Karpas-422 (cell line): ENCODE data around the gene MALRD1. TPM values are rescaled to one million over a fixed set of nuclear protein-coding genes. Genes with fewer than 3 reads are reported as not detected.

Source experiments
- DNase-seq: peaks from one replicate; pipeline ENCODE4 v3.0.0-alpha.2; 2015
- H2AFZ ChIP-seq: fragments of 200-600 bp; sonication (generic); 2 replicates; pipeline ENCODE4 v1.6.1; 2014; ENCODE audit warnings: antibody characterized with exemption, low read length, mixed read lengths
- H3K27ac ChIP-seq: fragments of 200-600 bp; sonication (generic); 2 replicates; pipeline ENCODE4 v1.5.1; 2014; ENCODE audit warnings: mild to moderate bottlenecking, low read length, moderate library complexity
- H3K27me3 ChIP-seq: fragments of 200-600 bp; sonication (generic); 2 replicates; pipeline ENCODE4 v1.6.1; 2014; ENCODE audit warnings: low read length, mixed read lengths
- H3K36me3 ChIP-seq: fragments of 200-600 bp; sonication (generic); 2 replicates; pipeline ENCODE4 v1.6.1; 2014; ENCODE audit warnings: low read length, mixed read lengths; ENCODE audit not compliant: insufficient read depth
- H3K4me1 ChIP-seq: fragments of 200-600 bp; sonication (generic); 2 replicates; pipeline ENCODE4 v1.6.1; 2014; ENCODE audit warnings: mild to moderate bottlenecking, low read length, mixed read lengths
- H3K4me2 ChIP-seq: fragments of 200-600 bp; sonication (generic); 2 replicates; pipeline ENCODE4 v1.6.1; 2014; ENCODE audit warnings: low read length, low read depth, mild to moderate bottlenecking; ENCODE audit not compliant: poor library complexity, severe bottlenecking
- H3K4me3 ChIP-seq: fragments of 200-600 bp; sonication (generic); 2 replicates; pipeline ENCODE4 v1.5.1; 2014; ENCODE audit warnings: mild to moderate bottlenecking, antibody characterized with exemption, low read length, mixed read lengths
- H3K79me2 ChIP-seq: fragments of 200-600 bp; sonication (generic); 2 replicates; pipeline ENCODE4 v1.6.1; 2014; ENCODE audit warnings: mild to moderate bottlenecking, low read length, mixed read lengths
- H3K9ac ChIP-seq: fragments of 200-600 bp; sonication (generic); 2 replicates; pipeline ENCODE4 v1.6.0; 2014; ENCODE audit warnings: low read length
- H3K9me2 ChIP-seq: fragments of 200-600 bp; sonication (generic), shearing (Covaris generic); replicated peaks from 2 replicates; pipeline ENCODE4 v1.6.0; 2014; ENCODE audit warnings: mild to moderate bottlenecking, low read length, moderate library complexity; ENCODE audit not compliant: insufficient read depth
- H3K9me3 ChIP-seq: fragments of 300-700, 200-600 bp; sonication (generic); 2 replicates; pipeline ENCODE4 v1.6.1; 2014; ENCODE audit warnings: low read length, mixed read lengths
- H4K20me1 ChIP-seq: fragments of 200-600 bp; sonication (generic); 2 replicates; pipeline ENCODE4 v1.6.1; 2014; ENCODE audit warnings: mild to moderate bottlenecking, antibody characterized with exemption, low read length, low read depth; ENCODE audit not compliant: insufficient read depth
- total RNA-seq: library from RNA; depleted of rRNA; stranded (reverse); fragments of >200 nt; shearing (Covaris generic); gene quantifications from 2 replicates; pipeline ENCODE4 v1.2.3, GENCODE V29; 2014; ENCODE audit warnings: low replicate concordance

The MALRD1 gene
- total RNA-seq, 1 experiment from 2014 or later, result not detected

DNA sequence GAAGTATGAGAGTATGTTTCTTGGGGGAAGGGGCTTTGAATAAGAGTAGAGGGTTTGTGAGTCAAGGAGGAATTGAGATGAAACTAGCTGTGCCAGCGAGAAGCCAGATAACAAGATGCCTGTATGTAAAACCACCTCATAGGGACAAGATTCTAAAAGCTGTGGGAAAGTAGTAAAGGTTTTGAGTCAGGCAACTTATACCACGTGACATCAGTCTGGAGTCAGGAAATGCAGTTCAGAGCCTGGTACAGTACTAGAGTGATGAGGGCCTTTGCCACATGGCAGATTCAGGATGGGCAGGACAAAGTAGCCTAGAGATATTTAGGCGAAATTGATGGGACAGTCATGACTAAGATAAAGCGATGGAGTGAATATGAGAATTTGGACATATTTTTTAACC, 627.5 kb downstream of the MALRD1 start:
- Histone ChIP-seq H3K9me3 (peaks cover 12% of the 10 kb centered on the region), H3K4me3 (no peak overlapping the region), H3K79me2 (no peaks in the 10 kb centered on the region), H3K9me2 (no peaks in the 10 kb centered on the region), H3K27me3 (no peaks in the 10 kb centered on the region), H3K4me1 (no peaks in the 10 kb centered on the region), H3K4me2 (no peak overlapping the region), H2AFZ (no peak overlapping the region), H3K36me3 (no peaks in the 10 kb centered on the region), H3K27ac (no peak overlapping the region), H4K20me1 (no peaks in the 10 kb centered on the region), H3K9ac (no peak overlapping the region)
- DNase-seq, result no peak

DNA sequence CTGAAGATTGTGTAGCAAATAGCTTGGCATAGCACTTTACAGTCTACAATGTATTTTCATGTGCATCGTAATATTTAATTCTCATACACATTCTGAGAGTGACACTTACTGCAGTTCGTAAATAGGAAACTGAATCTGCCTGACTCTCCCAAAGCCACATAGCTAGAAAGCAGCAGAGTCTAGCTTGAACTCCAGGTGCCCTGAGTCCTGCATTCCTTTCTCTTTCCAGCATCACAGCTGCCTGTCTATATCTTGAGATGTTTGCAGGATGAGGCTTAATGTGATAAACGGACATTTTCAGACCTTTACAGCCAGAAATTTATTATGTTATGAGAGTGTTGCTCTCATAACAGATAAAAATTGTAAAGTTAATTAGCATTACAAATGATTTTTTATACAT, 634.8 kb downstream of the MALRD1 start:
- no peak overlapping the region for H3K4me2 ChIP-seq
- no peak for DNase-seq
- no peak overlapping the region for H2AFZ ChIP-seq
- H3K9me3 ChIP-seq, result peaks cover 10% of the 10 kb centered on the region
- no peak overlapping the region for H3K4me3 ChIP-seq
- no peaks in the 10 kb centered on the region for H3K79me2 ChIP-seq
- H3K36me3 ChIP-seq, result no peaks in the 10 kb centered on the region
- H3K27ac ChIP-seq, result no peak overlapping the region
- no peak overlapping the region for H3K9ac ChIP-seq
- H3K4me1 ChIP-seq, result no peaks in the 10 kb centered on the region
- H3K27me3 ChIP-seq, result no peaks in the 10 kb centered on the region
- H3K9me2 ChIP-seq, result no peaks in the 10 kb centered on the region
- no peaks in the 10 kb centered on the region for H4K20me1 ChIP-seq

DNA sequence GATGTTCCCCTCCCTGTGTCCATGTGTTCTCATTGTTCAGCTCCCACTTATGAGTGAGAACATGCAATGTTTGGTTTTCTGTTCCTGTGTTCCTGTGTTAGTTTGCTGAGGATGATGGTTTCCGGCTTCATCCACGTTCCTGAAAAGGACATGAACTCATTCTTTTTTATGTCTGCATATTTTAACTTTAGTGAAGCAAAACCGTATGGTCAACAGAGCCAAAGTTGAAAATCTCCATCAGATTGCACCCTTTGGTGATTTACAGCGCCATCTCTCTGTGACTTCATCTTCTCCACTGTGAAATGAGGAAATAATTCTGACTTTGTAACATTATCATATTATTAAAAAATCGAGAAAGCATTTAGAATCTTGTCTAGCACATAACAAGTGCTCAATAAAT, 635.4 kb downstream of the MALRD1 start:
- no peak overlapping the region for H3K4me2 ChIP-seq
- no peak overlapping the region for H2AFZ ChIP-seq
- no peaks in the 10 kb centered on the region for H3K27me3 ChIP-seq
- no peak for DNase-seq
- no peaks in the 10 kb centered on the region for H3K79me2 ChIP-seq
- H4K20me1 ChIP-seq, result no peaks in the 10 kb centered on the region
- H3K9ac ChIP-seq, result no peak overlapping the region
- H3K9me2 ChIP-seq, result no peaks in the 10 kb centered on the region
- no peaks in the 10 kb centered on the region for H3K4me1 ChIP-seq
- H3K4me3 ChIP-seq, result no peak overlapping the region
- H3K9me3 ChIP-seq, result peaks cover 10% of the 10 kb centered on the region
- H3K36me3 ChIP-seq, result no peaks in the 10 kb centered on the region
- H3K27ac ChIP-seq, result no peak overlapping the region

DNA sequence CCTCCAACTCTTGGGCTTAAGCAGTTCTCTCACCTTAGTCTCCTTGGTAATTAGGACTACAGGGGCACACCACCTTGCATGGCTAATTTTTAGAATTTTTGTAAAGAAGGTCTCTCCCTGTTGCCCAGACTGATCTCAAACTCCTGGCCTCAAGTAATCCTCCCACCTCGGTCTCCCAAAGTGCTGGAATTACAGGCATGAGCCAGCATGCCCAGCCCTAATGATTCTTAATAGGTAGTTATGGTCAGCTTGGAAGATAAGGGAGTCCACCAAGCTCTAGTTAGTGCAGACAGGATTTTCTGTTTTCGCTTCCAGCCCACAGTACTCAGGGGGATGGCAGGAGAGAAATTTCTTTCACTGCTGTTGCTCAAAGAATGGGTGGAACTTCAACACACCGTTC, 639.7 kb downstream of the MALRD1 start:
- Histone ChIP-seq H3K9ac (no peak overlapping the region), H3K4me2 (no peak overlapping the region), H3K36me3 (no peaks in the 10 kb centered on the region), H3K27me3 (no peaks in the 10 kb centered on the region), H3K9me2 (no peaks in the 10 kb centered on the region), H3K4me3 (no peak overlapping the region), H2AFZ (no peak overlapping the region), H3K27ac (no peak overlapping the region), H3K9me3 (peaks cover 21% of the 10 kb centered on the region), H3K4me1 (no peaks in the 10 kb centered on the region), H3K79me2 (no peaks in the 10 kb centered on the region), H4K20me1 (no peaks in the 10 kb centered on the region)
- DNase-seq, result no peak

DNA sequence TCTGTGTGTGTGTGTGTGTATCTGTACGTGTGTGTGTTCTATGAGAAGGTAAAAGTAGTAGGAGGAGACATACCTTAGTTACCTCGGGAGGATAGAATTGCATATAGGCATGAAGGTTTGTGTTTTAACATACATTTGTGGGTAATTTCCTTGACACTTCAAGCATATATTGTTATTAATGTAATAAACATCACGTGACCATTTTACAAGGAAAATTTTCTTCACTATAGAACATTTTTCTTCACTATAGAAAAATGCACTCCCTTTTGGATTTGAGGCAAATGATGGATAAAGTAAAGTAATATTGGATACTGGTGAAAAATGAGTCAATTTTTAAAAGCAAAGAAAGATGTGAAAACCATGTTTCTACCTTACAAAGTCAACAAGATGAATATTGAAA, 640.6 kb downstream of the MALRD1 start:
- H3K36me3 ChIP-seq, result no peaks in the 10 kb centered on the region
- no peak overlapping the region for H3K4me2 ChIP-seq
- H2AFZ ChIP-seq, result no peak overlapping the region
- no peak overlapping the region for H3K4me3 ChIP-seq
- H3K9ac ChIP-seq, result no peak overlapping the region
- H4K20me1 ChIP-seq, result no peaks in the 10 kb centered on the region
- H3K9me2 ChIP-seq, result no peaks in the 10 kb centered on the region
- peaks cover 21% of the 10 kb centered on the region for H3K9me3 ChIP-seq
- H3K79me2 ChIP-seq, result no peaks in the 10 kb centered on the region
- no peak for DNase-seq
- H3K4me1 ChIP-seq, result no peaks in the 10 kb centered on the region
- H3K27ac ChIP-seq, result no peak overlapping the region
- H3K27me3 ChIP-seq, result no peaks in the 10 kb centered on the region

DNA sequence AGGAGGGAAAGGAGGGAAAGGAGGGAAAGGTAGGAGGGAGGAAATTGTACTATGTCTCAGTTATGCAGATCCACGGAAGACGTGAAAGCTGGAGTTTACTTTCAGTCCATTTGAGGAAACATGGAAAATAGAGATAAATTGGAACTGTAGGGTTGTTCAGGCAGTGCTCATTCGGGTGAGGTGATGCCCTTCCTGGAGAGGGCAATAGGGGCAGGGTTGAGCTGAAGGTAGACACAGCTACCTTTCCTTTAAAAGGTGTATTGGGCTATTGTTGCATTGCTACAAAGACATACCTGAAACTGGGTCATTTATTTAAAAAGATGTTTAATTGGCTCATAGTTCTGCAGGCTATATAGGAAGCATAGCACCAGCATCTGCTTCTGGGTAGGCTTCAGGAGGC, 650.7 kb downstream of the MALRD1 start:
- H3K4me2 ChIP-seq, result no peak overlapping the region
- H3K27ac ChIP-seq, result no peak overlapping the region
- H3K27me3 ChIP-seq, result no peaks in the 10 kb centered on the region
- no peaks in the 10 kb centered on the region for H3K36me3 ChIP-seq
- H4K20me1 ChIP-seq, result no peaks in the 10 kb centered on the region
- no peak overlapping the region for H3K4me3 ChIP-seq
- no peak for DNase-seq
- no peaks in the 10 kb centered on the region for H3K79me2 ChIP-seq
- peaks cover 4% of the 10 kb centered on the region for H3K9me3 ChIP-seq
- H3K9me2 ChIP-seq, result no peaks in the 10 kb centered on the region
- H2AFZ ChIP-seq, result no peak overlapping the region
- no peaks in the 10 kb centered on the region for H3K4me1 ChIP-seq
- no peak overlapping the region for H3K9ac ChIP-seq

DNA sequence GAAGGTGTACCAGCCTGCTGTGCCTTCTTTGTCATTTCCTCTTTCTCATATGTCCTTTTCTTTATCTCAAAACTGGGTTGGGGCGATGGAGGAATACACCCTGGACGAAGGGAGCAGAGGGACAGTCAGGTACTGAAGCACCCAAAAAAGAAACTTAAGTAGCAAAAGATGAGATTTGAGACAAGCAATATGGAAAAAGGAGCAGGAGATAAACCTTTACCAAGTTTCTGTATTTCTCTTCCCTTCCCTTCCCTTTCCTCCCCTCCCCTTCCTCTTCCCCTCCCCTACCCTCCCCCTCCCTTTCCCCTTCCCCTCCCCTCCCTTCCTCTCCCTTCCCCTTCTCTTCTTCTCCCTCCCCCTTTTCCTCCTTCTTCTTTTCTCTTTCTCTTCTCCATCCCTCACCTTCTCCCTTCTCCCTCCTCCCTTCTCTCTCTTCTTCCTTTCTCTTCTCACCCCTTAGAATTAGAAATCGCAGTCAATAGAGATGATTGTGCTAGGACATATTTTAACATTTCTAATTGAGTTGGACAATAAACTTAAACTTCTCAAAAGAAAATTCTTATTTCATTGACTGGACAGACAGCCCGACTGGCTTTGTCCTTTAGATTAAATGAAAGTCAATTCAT, 652.9 kb downstream of the MALRD1 start:
- Histone ChIP-seq H3K36me3 (no peaks in the 10 kb centered on the region), H3K27me3 (no peaks in the 10 kb centered on the region), H3K27ac (no peak overlapping the region)

DNA sequence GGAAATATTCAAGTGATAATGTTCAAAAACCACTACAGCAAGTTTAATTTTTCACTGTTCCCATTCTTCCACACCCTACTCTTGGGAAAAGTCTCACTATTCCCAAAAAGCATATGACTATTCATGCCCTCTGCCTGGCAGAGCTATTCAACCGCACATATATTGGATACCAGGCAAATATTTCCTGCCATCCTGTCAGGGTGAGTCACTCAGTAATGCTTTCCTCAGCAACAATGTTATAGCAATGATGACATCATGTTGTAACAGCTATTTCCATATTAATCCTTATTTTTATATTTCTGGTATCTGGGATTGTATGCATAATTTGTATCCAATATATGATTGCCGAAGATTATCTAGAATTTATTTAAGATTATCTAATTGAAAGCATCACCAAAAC, 653.6 kb downstream of the MALRD1 start:
- no peak overlapping the region for H3K27ac ChIP-seq
- no peak overlapping the region for H3K4me2 ChIP-seq
- H3K4me1 ChIP-seq, result no peaks in the 10 kb centered on the region
- H3K9ac ChIP-seq, result no peak overlapping the region
- H3K4me3 ChIP-seq, result no peak overlapping the region
- no peaks in the 10 kb centered on the region for H4K20me1 ChIP-seq
- DNase-seq, result no peak
- no peaks in the 10 kb centered on the region for H3K9me2 ChIP-seq
- H3K79me2 ChIP-seq, result no peaks in the 10 kb centered on the region
- H3K9me3 ChIP-seq, result peaks cover 3% of the 10 kb centered on the region
- no peaks in the 10 kb centered on the region for H3K36me3 ChIP-seq
- H3K27me3 ChIP-seq, result no peaks in the 10 kb centered on the region
- no peak overlapping the region for H2AFZ ChIP-seq

More for the DNA sequence above, 652.9 kb downstream of the MALRD1 start:
- no peak overlapping the region for H2AFZ ChIP-seq
- no peak overlapping the region for H3K4me3 ChIP-seq
- H3K9ac ChIP-seq, result no peak overlapping the region
- no peak for DNase-seq
- no peaks in the 10 kb centered on the region for H3K9me2 ChIP-seq
- H3K4me2 ChIP-seq, result no peak overlapping the region
- H3K79me2 ChIP-seq, result no peaks in the 10 kb centered on the region
- H3K9me3 ChIP-seq, result peaks cover 4% of the 10 kb centered on the region
- no peaks in the 10 kb centered on the region for H3K4me1 ChIP-seq
- no peaks in the 10 kb centered on the region for H4K20me1 ChIP-seq

DNA sequence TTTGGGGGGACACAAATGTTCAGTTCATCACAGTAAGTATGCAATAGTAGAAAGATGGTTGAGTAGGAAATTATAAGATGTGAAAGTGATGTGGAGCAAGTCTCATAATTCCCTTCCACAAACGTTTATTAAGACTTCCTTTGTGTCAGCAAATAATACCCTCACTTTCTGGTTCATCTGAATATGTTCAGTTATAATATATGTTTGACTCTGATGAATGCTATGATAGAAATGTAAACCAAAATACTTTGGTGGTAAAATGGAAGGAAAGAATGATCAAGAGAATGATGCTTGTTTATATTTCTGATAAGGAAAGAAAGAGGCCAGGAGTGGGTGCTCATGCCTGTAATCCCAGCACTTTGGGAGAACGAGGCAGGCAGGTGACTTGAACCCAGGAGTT, 655.9 kb downstream of the MALRD1 start:
- Histone ChIP-seq H3K9me2 (no peaks in the 10 kb centered on the region), H2AFZ (no peak overlapping the region), H3K4me2 (no peak overlapping the region), H3K4me3 (no peak overlapping the region), H3K4me1 (no peaks in the 10 kb centered on the region), H3K79me2 (no peaks in the 10 kb centered on the region), H3K9ac (no peak overlapping the region), H3K27ac (no peak overlapping the region), H3K36me3 (no peaks in the 10 kb centered on the region), H3K27me3 (no peaks in the 10 kb centered on the region), H4K20me1 (no peaks in the 10 kb centered on the region), H3K9me3 (peaks cover 5% of the 10 kb centered on the region; the same call in 1 of the 2 replicates)
- DNase-seq, result no peak
